ENCODE data around the gene STK10. TPM values are rescaled to one million over a fixed set of nuclear protein-coding genes. Genes with fewer than 3 reads are reported as not detected.
"Not testable (repeated sequence)": the region's sequence is repeated elsewhere in the genome, so short reads cannot be mapped to it uniquely, and the experiment has no call there.

Gene STK10
- total RNA-seq, 2 donors from 2014 or later: 14.3 to 17.9 TPM

DNA sequence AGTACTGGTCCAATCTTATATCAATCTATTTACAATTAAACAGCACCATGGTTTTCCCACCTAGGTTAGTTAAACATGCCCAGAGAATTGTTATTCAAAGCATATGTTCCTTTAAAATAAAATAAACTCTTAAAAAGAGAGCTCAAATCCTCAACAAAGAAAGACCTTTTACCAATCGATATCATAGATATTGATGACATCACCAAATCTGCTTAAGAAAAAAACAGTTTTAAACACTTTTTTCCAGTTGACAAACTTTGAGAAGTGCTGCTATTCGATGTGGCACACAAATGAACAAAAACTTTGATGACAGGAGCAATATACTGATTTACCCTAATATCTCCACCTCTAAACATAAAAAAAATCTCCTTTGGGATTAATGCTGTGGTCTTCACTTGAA, 21.7 kb upstream of the STK10 start:
- Mint-ChIP-seq H3K4me3 (no peak overlapping the region), H3K27me3 (ENCODE audit: insufficient read depth) (no peaks in the 10 kb centered on the region), H3K36me3 (ENCODE audit: low read depth) (peaks cover 29% of the 10 kb centered on the region), H3K4me1 (no peaks in the 10 kb centered on the region), H3K9me3 (no peaks in the 10 kb centered on the region), H3K27ac (no peak overlapping the region)
- Histone ChIP-seq H3K9ac (ENCODE audit: extremely low read depth, low read length, poor library complexity, severe bottlenecking) (no peak overlapping the region), H3K9me3 (ENCODE audit: control insufficient read depth, low read length) (peaks cover 8% of the 10 kb centered on the region), H3K27me3 (ENCODE audit: control insufficient read depth, insufficient read depth, low read length, poor library complexity, severe bottlenecking) (no peaks in the 10 kb centered on the region), H3K36me3 (ENCODE audit: control insufficient read depth, insufficient read depth, low read length) (peaks cover 62% of the 10 kb centered on the region), H3K4me1 (ENCODE audit: control insufficient read depth, insufficient read depth, low read length) (no peaks in the 10 kb centered on the region), H3K4me3 (ENCODE audit: low read length) (no peak overlapping the region), H3K27ac (ENCODE audit: low read depth, low read length) (no peak overlapping the region)
- WGBS, 2 experiments (ENCODE audit: insufficient coverage in 1 of 2, insufficient read length in 1 of 2): 97 to 100% methylated on average over 2 of the region's 2 CpGs
- no peak for DNase-seq
- no peak for TF ChIP-seq CTCF (conservative IDR thresholded peaks at IDR 0.05)

DNA sequence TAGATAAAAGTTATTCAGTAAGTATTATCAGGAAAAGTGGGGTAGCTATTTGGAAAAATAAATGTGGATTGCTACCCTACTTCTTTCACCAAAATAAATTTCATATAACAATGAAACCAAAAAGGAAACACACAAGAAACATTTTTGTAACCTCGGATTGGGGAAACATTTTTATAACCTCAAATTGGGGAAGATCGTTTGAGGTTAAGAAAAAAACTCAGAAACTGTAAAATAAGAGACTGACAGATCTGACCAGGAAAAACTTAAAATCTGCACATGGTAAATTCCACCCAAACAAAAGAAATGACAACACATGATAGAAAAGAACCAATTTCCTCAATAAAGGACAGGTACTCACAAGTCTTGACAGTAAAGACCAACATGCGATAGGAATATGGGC, 19.5 kb upstream of the STK10 start:
- TF ChIP-seq CTCF (conservative IDR thresholded peaks at IDR 0.05): no peak
- Mint-ChIP-seq H3K4me1 (no peaks in the 10 kb centered on the region), H3K4me3 (no peak overlapping the region), H3K27me3 (ENCODE audit: insufficient read depth) (no peaks in the 10 kb centered on the region), H3K27ac (no peak overlapping the region), H3K9me3 (no peaks in the 10 kb centered on the region), H3K36me3 (ENCODE audit: low read depth) (peaks cover 19% of the 10 kb centered on the region)
- H3K36me3 ChIP-seq (ENCODE audit: control insufficient read depth, insufficient read depth, low read length): peaks cover 45% of the 10 kb centered on the region
- no peaks in the 10 kb centered on the region for H3K27me3 ChIP-seq (ENCODE audit: control insufficient read depth, insufficient read depth, low read length, poor library complexity, severe bottlenecking)
- DNase-seq: no peak
- no peak overlapping the region for H3K27ac ChIP-seq (ENCODE audit: low read depth, low read length)
- H3K9ac ChIP-seq (ENCODE audit: extremely low read depth, low read length, poor library complexity, severe bottlenecking): no peak overlapping the region
- H3K9me3 ChIP-seq (ENCODE audit: control insufficient read depth, low read length): no peaks in the 10 kb centered on the region
- H3K4me3 ChIP-seq (ENCODE audit: low read length): no peak overlapping the region
- H3K4me1 ChIP-seq (ENCODE audit: control insufficient read depth, insufficient read depth, low read length): no peaks in the 10 kb centered on the region
- WGBS, 2 experiments (ENCODE audit: insufficient coverage in 1 of 2, insufficient read length in 1 of 2): 94% methylated on average over 3 of the region's 3 CpGs; no CpG with 5 or more reads in 1 of the 2 experiments

- H3K36me3 Mint-ChIP-seq (ENCODE audit: low read depth): peaks cover 11% of the 10 kb centered on the region
- H3K4me1 ChIP-seq (ENCODE audit: control insufficient read depth, insufficient read depth, low read length); H3K27ac Mint-ChIP-seq; H3K27ac ChIP-seq (ENCODE audit: low read depth, low read length); H3K4me1 Mint-ChIP-seq; H3K27me3 ChIP-seq (ENCODE audit: control insufficient read depth, insufficient read depth, low read length, poor library complexity, severe bottlenecking); H3K9me3 ChIP-seq (ENCODE audit: control insufficient read depth, low read length); H3K9me3 Mint-ChIP-seq; DNase-seq; H3K27me3 Mint-ChIP-seq (ENCODE audit: insufficient read depth); H3K4me3 ChIP-seq (ENCODE audit: low read length); H3K4me3 Mint-ChIP-seq; H3K9ac ChIP-seq (ENCODE audit: extremely low read depth, low read length, poor library complexity, severe bottlenecking): not testable (repeated sequence)
- H3K36me3 ChIP-seq (ENCODE audit: control insufficient read depth, insufficient read depth, low read length): peaks cover 29% of the 10 kb centered on the region
- WGBS, 2 experiments (ENCODE audit: insufficient coverage in 1 of 2, insufficient read length in 1 of 2): 97 to 100% methylated on average over 5 to 11 of the region's 11 CpGs
Measured at GRCh38 chr5:172205984-172206383, 18.0 kb upstream of the STK10 start.

GRCh38 chr5:172200476-172200875, 12.5 kb upstream of the STK10 start:
- WGBS, 2 experiments (ENCODE audit: insufficient coverage in 1 of 2, insufficient read length in 1 of 2): 94% methylated on average over 6 of the region's 6 CpGs
- no peaks in the 10 kb centered on the region for H3K36me3 ChIP-seq (ENCODE audit: control insufficient read depth, insufficient read depth, low read length)
- H3K27ac Mint-ChIP-seq: no peak overlapping the region
- no peak overlapping the region for H3K4me3 ChIP-seq (ENCODE audit: low read length)
- H3K36me3 Mint-ChIP-seq (ENCODE audit: low read depth): no peaks in the 10 kb centered on the region
- H3K9me3 Mint-ChIP-seq: peaks cover 6% of the 10 kb centered on the region
- no peaks in the 10 kb centered on the region for H3K27me3 Mint-ChIP-seq (ENCODE audit: insufficient read depth)
- TF ChIP-seq CTCF (conservative IDR thresholded peaks at IDR 0.05): no peak
- H3K9me3 ChIP-seq (ENCODE audit: control insufficient read depth, low read length): no peaks in the 10 kb centered on the region
- H3K9ac ChIP-seq (ENCODE audit: extremely low read depth, low read length, poor library complexity, severe bottlenecking): no peak overlapping the region
- peaks cover under 1% of the 10 kb centered on the region for H3K4me1 Mint-ChIP-seq
- no peak overlapping the region for H3K4me3 Mint-ChIP-seq
- H3K27ac ChIP-seq (ENCODE audit: low read depth, low read length): no peak overlapping the region
- H3K4me1 ChIP-seq (ENCODE audit: control insufficient read depth, insufficient read depth, low read length): no peaks in the 10 kb centered on the region
- H3K27me3 ChIP-seq (ENCODE audit: control insufficient read depth, insufficient read depth, low read length, poor library complexity, severe bottlenecking): no peaks in the 10 kb centered on the region
- DNase-seq: no peak
